Effector CD8-positive, alpha-beta T cell (primary cell): Measurements from ENCODE around the gene OR8B8.
"Not testable (repeated sequence)": the region's sequence is repeated elsewhere in the genome, so short reads cannot be mapped to it uniquely, and the experiment has no call there.

Experiments used
- DNase-seq: peaks from one replicate; lab custom pipeline; 2025; lab: John Stamatoyannopoulos, UW

The OR8B8 gene

GRCh38 chr11:124441519-124441918, 4.0 kb downstream of the OR8B8 start:
- no peak for DNase-seq

GRCh38 chr11:124441081-124441480, 4.4 kb downstream of the OR8B8 start:
- DNase-seq, result no peak

GRCh38 chr11:124440608-124441007, 4.9 kb downstream of the OR8B8 start:
- DNase-seq, result no peak

GRCh38 chr11:124434699-124435098, 10.8 kb downstream of the OR8B8 start:
- DNase-seq, result no peak

GRCh38 chr11:124429599-124429998, 15.9 kb downstream of the OR8B8 start:
- no peak for DNase-seq

- DNase-seq, result no peak
Measured at GRCh38 chr11:124424384-124424921, 21.0 kb downstream of the OR8B8 start, which contains the start of gene OR8B4. Gene OR8B4, minus strand, starts transcription at chr11:124424871. Its CDS starts 0 bp downstream, at chr11:124424871.

GRCh38 chr11:124421043-124421442, 24.5 kb downstream of the OR8B8 start:
- DNase-seq, result no peak

- DNase-seq, result no peak
Measured at GRCh38 chr11:124415356-124415923, 30.1 kb downstream of the OR8B8 start.

GRCh38 chr11:124409906-124410305, 35.6 kb downstream of the OR8B8 start:
- DNase-seq, result no peak

GRCh38 chr11:124405581-124405980, 39.9 kb downstream of the OR8B8 start:
- no peak for DNase-seq

- DNase-seq, result not testable (repeated sequence)
Measured at GRCh38 chr11:124403186-124403585, 42.3 kb downstream of the OR8B8 start.

GRCh38 chr11:124402326-124402922, 43.1 kb downstream of the OR8B8 start:
- DNase-seq, result no peak

GRCh38 chr11:124398924-124399323, 46.6 kb downstream of the OR8B8 start, which contains the start of gene OR8B3:
Gene OR8B3, minus strand, starts transcription at chr11:124399024. Its CDS starts 1,673 bp downstream, at chr11:124397351.
- DNase-seq, result no peak

- not testable (repeated sequence) for DNase-seq
Measured at GRCh38 chr11:124396847-124397246, 48.6 kb downstream of the OR8B8 start.

GRCh38 chr11:124394408-124394807, 51.1 kb downstream of the OR8B8 start:
- DNase-seq, result no peak
